HuH-7 (cell line): ENCODE measurements around the gene CYP3A4.
"Not testable (repeated sequence)": the region's sequence is repeated elsewhere in the genome, so short reads cannot be mapped to it uniquely, and the experiment has no call there.

Source experiments
- DNase-seq: peaks from one replicate; pipeline ENCODE4 v3.0.0; 2011; ENCODE audit warnings: low spot score

Gene CYP3A4

GRCh38 chr7:99784007-99784406 is at the start of gene CYP3A4:
Gene CYP3A4, minus strand, starts transcription at chr7:99784184. Its CDS starts 103 bp downstream, at chr7:99784081.
- no peak for DNase-seq

DNA sequence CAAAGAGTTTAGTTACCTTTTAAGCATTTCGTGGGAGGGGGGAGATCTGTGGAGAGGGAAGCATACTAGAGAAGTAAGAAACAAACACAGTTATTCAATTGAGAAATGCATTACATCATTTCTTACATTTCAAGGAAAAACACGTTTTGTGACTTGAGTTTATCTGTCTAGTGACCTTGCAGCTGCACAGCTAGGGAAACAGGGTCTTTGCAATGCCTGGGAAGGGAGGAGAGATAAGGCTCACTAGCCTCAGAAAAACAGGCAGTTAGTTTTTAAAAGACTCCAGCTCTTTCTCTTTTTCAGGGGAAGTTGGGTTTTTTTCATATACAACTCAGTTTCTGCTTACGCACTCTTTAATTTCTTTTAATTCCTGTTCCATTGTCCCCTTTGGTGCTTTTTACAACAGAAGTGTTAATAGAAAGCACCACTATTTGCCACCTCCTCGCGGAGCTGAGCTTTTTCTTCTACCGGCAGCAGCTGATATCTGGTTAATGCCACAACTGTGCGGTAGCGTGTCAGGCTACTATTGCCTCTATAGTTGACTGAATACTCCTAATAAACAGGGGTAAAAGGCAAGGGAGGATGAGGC is 49.4 kb upstream of the CYP3A4 start:
- no peak for DNase-seq

DNA sequence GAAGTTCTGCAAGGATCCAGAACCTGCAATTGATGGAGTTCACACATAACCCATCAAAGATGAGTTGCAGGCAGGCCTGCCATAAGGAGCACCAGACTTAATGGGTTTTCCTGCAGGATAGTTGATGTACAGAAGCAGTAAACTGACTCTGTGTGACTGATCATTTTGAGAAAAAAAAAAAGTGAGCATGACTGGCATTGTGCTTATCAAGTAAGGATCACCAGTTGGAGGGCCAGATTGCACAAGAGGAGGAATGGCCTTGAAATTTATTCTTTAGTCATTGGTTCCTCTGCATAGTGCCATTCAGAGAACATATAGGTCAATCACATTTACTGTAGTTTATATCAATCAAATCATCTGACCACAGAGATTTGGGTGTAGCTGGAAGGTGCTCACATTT is 47.6 kb upstream of the CYP3A4 start:
- no peak for DNase-seq

DNA sequence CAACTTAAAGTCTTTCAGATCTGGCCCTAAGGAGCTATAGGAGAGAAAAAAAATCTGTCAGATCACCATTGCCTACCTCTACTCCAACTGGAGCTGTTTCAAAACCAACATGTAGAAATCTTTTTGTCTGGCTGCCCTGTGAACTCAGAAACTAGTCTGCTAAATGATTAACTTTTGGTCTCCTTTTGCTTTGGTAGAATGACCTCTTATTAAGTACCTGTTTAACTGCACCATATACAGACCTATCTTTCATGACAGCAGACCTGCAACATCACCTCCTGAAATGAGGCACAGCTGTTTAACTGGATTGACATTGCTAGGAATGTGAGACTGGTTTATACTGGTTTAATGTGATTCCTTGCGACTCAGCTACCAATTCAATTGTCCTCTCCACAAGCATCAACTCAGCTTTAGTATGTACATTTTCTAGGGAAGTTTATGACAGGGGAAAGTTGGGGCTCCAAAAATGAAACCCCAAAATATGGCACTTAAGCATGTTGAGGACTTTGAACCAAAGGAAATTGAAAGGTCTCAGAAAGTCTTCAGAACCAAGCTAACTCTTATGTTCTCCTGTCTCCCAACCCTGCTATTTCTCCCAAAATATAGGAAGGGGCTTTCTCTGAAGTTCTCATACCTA is 45.7 kb upstream of the CYP3A4 start:
- peak; percentile 55 for DNase-seq

- no peak for DNase-seq
Measured at GRCh38 chr7:99828811-99829210, 44.8 kb upstream of the CYP3A4 start.

DNA sequence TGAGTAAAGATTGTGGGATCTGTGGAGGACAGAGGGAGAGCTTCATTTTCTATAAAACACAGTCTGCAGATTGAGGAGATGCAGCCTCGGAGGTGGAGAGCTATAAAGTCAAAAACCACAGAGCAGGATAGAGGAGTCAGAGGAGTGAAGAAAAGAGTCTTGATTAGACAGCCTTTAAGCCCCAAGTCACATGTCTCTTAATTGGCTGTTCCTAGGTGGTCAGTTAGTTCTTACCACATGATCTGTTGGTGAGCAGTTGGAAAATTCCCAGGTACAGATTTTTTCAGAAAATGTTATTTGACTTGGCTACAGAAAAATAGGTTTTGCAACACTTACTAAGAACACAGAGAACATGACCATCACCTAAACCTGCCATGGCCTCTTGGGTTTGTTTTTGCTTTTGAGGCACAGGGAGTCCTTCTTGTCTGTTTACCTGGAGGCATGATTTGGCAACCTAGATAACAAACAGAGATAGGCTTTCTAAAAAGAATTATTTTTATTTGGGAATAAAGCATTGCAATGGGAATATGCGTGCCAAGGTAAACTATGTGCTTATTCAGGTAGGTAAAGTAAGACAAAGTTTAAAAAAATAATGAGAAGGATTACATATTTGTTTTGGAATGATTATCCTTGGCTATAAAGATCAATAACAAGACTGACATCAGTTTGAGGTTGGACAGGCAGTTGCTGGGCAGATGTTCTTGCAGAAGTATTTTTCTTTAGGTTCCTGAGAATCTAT is 43.2 kb upstream of the CYP3A4 start:
- DNase-seq: peak; percentile 44

DNA sequence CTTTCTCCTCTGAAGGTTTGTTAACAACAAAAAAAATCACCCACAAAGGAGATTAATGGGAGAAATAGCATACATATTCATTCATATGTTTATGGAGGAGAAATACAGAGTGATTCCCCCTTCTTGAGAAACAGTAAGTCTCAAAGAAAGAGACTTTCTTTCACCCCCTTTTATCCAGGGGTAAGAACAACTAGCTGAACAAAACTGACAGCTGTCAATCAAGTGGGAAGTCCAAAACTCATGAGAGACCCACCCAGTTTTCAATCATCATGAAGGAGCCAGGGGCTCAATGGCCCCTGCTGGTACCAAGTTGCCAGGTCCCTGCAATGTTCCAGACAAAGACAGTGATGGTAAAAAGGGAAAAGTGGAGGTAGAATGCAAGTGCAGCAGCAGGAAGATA is 41.9 kb upstream of the CYP3A4 start:
- no peak for DNase-seq

GRCh38 chr7:99825452-99825851 is 41.5 kb upstream of the CYP3A4 start:
- no peak for DNase-seq

DNA sequence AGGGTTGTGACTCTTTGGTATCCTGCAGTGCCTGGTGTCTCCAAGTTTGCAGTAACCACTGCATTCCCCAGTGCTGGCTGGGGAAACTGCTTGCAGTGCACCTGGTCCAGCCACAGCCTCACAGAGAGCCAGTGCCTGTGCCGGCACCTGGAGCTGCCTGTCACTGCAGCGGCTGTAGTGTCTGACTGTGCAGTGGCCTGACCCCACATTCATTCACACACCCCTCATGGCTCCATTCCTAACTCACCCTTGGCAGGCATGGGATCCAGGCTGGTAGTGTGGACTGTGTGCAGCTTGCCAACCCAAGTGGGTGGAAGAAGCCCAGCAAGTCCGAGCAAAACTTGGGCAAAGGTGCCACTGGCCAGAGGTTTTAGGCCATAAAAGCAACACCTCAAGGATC is 40.1 kb upstream of the CYP3A4 start:
- no peak for DNase-seq

DNA sequence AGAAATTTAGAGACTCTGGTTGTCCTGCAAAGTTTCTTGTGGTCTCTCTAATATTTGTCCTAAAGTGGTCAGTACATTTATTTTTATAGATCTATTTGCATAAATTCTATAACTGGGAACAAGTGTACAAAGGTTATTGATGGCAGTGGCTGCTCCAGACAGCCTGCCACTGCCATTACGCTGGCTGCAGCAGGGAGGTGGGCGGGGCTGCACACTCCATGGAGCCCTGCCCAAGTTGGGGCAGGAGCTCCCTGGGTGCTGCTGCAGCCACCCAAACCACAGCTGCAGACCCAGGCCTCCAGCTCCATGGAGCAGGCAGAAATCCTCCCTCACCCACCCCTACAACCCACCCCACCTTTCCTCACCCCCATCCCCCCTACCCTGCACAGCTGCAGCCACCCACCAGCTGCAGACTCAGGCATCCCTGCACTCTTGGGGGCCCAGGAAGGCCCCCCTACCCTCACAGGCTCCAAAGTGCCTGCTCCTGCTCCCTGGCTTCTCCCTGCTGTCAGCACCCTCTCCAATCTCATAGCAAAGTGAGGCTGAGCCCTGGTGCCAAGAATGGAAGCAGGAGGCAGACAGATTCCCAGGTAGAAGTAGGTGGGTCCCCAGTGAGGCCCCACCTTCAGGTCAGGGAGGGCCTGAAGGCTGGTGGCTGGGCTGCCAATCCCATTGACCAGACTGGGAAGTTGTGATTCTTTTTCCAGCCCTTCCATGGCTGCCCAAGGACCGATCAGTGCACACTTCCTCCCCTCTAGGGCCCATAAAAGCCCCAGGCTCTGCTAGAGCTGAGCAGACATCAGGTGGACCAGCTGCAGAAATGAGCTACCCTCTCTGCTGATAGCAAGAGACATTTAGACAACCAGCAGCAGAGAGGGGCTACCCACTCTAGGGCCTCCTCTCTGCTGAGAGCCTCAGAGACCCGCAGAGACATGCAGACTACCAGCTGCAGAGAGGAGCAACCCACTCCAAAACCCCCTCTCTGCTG is 39.0 kb upstream of the CYP3A4 start:
- no peak for DNase-seq

GRCh38 chr7:99820408-99821027 is 36.5 kb upstream of the CYP3A4 start:
- no peak for DNase-seq

DNA sequence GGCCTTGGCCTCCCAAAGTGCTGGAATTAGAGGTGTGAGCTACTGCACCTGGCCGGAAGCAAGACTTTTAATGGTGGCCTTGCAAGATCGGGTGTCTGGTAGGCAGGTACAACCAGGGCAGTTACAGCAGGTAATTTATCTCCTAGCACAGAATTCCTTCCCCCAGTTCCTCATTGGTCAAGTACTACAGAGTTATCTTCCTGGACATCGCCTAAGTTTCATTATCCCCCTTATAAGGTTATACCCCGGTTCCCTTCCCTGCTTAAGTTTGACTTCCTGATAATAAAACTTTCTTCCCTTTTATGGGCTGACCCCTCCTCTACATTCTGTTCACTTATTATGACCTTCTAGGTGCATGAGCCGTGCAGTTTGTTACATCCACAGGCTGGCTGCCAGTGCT is 24.8 kb upstream of the CYP3A4 start:
- no peak for DNase-seq

- DNase-seq: no peak
Measured at GRCh38 chr7:99806839-99807478, 23.0 kb upstream of the CYP3A4 start.

DNA sequence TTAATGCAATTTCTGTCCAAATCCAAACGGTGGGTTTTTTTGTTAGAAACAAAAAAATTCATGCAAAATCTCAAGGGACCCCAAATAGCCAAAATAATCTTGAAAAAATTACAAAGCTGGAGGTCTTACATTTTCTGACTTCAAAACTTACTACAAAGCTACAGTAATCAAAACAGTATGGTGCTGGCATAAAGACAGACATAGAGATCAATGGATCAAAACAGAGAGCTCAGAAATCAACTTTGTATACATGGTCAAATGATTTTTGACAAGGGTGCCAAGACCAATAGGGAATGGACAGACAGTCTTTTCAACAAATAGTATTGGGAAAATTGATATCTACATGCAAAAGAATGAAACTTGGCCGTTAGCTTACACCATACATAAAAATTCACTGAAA is 21.7 kb upstream of the CYP3A4 start:
- DNase-seq: no peak

GRCh38 chr7:99803118-99803517 is 19.1 kb upstream of the CYP3A4 start:
- not testable (repeated sequence) for DNase-seq

- DNase-seq: not testable (repeated sequence)
Measured at GRCh38 chr7:99801407-99801806, 17.4 kb upstream of the CYP3A4 start.

- DNase-seq: no peak
Measured at GRCh38 chr7:99798972-99799371, 15.0 kb upstream of the CYP3A4 start.

- DNase-seq: not testable (repeated sequence)
Measured at GRCh38 chr7:99795864-99796263, 11.9 kb upstream of the CYP3A4 start.

- DNase-seq: peak; percentile 26
Measured at GRCh38 chr7:99794585-99795502, 10.9 kb upstream of the CYP3A4 start.

GRCh38 chr7:99793443-99793842 is 9.5 kb upstream of the CYP3A4 start:
- no peak for DNase-seq
